ENCODE measurements around the gene APBA2. TPM values are rescaled to one million over a fixed set of nuclear protein-coding genes. Genes with fewer than 3 reads are reported as not detected.
A peak's percentile ranks its signal among the peaks of the same experiment; 100 is the strongest.

APBA2 gene
- total RNA-seq, 1 donor from 2014 or later: 5.3 TPM

DNA sequence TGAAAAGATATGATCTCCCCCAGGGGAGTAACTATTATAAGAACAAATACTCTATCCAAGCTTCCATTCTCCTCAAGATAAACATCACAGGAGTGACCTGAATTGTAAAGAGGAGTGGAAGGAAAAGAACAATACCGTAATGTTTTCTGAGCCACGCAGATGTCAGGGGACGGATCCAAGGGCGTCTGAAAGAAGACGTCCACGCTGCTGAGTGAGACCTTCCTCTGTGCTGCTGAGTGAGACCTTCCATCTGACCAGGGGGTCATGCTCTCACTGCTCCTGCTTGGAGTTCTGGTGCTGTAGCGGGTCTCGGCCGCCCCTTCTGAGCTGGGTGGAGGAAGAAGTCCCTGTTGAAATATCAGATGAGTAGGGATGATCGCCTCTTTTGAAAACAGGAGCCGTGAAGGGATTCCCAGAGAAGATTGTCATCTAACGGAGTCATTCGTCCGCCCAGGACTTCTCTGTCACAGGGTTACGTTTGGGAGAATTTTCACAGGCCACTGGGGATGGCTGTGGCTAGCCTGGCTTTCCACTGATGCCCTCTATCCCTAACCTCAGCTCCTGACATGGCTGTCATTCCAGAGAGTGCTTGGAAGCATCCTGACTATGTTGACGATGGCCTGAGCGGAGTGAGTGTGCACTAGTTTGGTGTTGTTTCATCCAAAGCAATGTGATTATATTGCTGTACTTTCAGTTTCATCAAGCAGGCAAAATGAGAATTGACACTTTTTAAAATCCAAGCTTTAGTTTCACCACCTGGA lies 184.9 kb downstream of the APBA2 start:
- DNase-seq (ENCODE audit: low read depth): no peak
- H3K4me3 ChIP-seq (ENCODE audit: low read depth, low read length): no peak overlapping the region
- no peak for FAIRE-seq
- no peaks in the 10 kb centered on the region for H3K27me3 ChIP-seq (ENCODE audit: control insufficient read depth, insufficient read depth, low read length)
- H3K36me3 ChIP-seq (ENCODE audit: control insufficient read depth, insufficient read depth, low read length): no peaks in the 10 kb centered on the region
- TF ChIP-seq, protein P1, sequence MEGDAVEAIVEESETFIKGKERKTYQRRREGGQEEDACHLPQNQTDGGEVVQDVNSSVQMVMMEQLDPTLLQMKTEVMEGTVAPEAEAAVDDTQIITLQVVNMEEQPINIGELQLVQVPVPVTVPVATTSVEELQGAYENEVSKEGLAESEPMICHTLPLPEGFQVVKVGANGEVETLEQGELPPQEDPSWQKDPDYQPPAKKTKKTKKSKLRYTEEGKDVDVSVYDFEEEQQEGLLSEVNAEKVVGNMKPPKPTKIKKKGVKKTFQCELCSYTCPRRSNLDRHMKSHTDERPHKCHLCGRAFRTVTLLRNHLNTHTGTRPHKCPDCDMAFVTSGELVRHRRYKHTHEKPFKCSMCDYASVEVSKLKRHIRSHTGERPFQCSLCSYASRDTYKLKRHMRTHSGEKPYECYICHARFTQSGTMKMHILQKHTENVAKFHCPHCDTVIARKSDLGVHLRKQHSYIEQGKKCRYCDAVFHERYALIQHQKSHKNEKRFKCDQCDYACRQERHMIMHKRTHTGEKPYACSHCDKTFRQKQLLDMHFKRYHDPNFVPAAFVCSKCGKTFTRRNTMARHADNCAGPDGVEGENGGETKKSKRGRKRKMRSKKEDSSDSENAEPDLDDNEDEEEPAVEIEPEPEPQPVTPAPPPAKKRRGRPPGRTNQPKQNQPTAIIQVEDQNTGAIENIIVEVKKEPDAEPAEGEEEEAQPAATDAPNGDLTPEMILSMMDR (IDR thresholded peaks at IDR 0.05; ENCODE audit: insufficient read depth, low read length, severe bottlenecking): no peak

DNA sequence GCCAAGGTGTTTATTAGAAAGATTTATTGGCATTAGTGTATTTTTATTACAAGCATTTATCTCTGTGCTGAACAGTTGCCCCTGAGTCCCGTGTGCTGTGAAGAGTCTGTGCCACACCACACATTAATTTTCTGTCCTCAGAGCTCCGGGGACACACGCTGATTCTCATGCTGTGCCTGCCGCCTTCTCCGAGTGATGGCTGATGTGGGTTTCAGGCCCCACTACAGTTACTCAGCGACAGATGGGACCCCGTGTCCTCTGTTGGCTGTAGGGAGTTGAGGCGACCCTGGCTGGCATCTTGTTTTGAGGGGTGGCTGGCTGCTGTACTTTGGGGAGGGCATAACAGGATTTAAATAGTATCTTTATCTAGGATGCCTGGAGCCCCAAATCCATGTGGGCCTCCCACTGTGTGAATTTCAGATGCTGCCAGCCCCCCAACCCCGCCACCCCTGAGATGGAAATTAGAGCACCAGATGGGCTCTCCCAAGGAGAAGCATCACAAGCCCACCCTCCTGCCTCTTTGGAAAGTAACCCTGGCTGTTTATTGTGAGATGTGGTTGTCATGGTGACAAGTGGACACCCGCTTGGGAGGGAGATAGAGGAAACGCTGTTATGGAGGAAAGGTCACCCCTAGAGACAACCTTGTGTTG lies 185.6 kb downstream of the APBA2 start:
- DNase-seq (ENCODE audit: low read depth): no peak
- no peak for FAIRE-seq
- no peaks in the 10 kb centered on the region for H3K27me3 ChIP-seq (ENCODE audit: control insufficient read depth, insufficient read depth, low read length)
- TF ChIP-seq, protein P1 (IDR thresholded peaks at IDR 0.05; ENCODE audit: insufficient read depth, low read length, severe bottlenecking): no peak
- no peak overlapping the region for H3K4me3 ChIP-seq (ENCODE audit: low read depth, low read length)
- no peaks in the 10 kb centered on the region for H3K36me3 ChIP-seq (ENCODE audit: control insufficient read depth, insufficient read depth, low read length)

DNA sequence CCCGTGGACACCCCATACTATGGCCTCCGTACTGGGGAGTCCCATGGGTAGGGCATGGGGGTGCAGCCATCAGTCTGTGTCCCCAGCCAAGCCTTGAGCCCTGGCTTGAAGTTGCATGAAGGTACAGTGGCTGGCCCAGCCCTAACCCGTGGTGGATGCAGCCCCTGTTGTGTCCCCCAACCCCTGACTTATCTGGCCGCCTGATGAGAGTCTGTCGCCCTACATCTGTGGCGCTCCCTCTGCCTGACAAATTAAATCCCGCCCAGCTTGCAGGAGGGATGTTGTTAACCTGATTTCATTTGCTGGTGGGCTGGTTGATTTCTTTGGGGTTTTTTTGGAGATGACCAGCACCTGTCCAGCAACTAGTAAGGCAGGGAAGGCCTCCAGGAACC lies 186.1 kb downstream of the APBA2 start:
- DNase-seq (ENCODE audit: low read depth) (no peak), FAIRE-seq (no peak)
- no peak overlapping the region for H3K4me3 ChIP-seq (ENCODE audit: low read depth, low read length)
- no peaks in the 10 kb centered on the region for H3K27me3 ChIP-seq (ENCODE audit: control insufficient read depth, insufficient read depth, low read length)
- H3K36me3 ChIP-seq (ENCODE audit: control insufficient read depth, insufficient read depth, low read length): no peaks in the 10 kb centered on the region
- TF ChIP-seq, protein P1 (IDR thresholded peaks at IDR 0.05; ENCODE audit: insufficient read depth, low read length, severe bottlenecking): no peak

DNA sequence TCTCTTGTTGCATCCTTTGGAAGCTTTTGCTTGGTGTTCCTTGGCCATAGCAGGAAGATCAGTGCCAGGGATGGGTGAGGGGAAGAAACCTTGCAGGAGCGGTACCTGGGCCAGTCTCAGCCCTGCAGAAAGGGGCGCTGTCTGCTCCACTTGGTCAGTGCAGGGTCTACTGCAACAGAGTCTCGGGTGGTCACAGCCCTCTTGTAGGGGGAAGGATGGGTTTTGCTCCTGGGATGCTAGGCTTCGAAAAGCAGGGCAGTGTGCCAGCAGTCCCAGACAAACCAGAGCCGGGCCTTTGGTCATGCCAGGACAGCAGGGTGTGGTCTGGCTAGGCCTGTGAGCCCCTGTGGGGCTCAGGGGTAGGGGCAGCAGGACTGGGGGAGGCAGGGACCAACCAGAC lies 186.7 kb downstream of the APBA2 start:
- no peak for DNase-seq (ENCODE audit: low read depth)

DNA sequence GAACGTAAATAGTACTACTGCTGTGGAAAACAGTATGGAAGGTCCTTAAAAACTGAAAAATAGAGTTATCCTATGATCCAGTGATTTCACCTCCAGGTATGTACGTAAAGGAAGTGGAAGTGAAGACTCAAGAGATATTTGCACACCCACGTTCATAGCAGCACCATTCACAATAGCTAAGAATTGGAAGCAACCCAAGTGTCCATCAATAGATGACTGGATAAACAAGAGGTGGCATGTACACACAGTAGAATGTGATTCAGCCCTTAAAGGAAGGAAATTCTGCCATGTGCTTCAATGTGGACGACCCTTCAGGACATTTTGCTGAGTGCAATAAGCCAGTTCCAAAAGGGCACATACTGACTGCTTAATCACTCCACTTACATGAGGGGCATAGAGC lies 188.3 kb downstream of the APBA2 start:
- H3K4me3 ChIP-seq (ENCODE audit: low read depth, low read length): no peak overlapping the region
- FAIRE-seq (no peak), DNase-seq (ENCODE audit: low read depth) (peak; percentile 98)
- H3K36me3 ChIP-seq (ENCODE audit: control insufficient read depth, insufficient read depth, low read length): no peaks in the 10 kb centered on the region
- no peaks in the 10 kb centered on the region for H3K27me3 ChIP-seq (ENCODE audit: control insufficient read depth, insufficient read depth, low read length)
- TF ChIP-seq, protein P1 (IDR thresholded peaks at IDR 0.05; ENCODE audit: insufficient read depth, low read length, severe bottlenecking): no peak

More for the DNA sequence above, 186.7 kb downstream of the APBA2 start:
- TF ChIP-seq, protein P1 (IDR thresholded peaks at IDR 0.05; ENCODE audit: insufficient read depth, low read length, severe bottlenecking): no peak
- Histone ChIP-seq H3K36me3 (ENCODE audit: control insufficient read depth, insufficient read depth, low read length) (no peaks in the 10 kb centered on the region), H3K27me3 (ENCODE audit: control insufficient read depth, insufficient read depth, low read length) (no peaks in the 10 kb centered on the region), H3K4me3 (ENCODE audit: low read depth, low read length) (no peak overlapping the region)
- no peak for FAIRE-seq
